ENCODE data around the gene SEMA5A.

GRCh38 chr5:9344751-9345240 lies 201.1 kb downstream of the SEMA5A start:
- TF ChIP-seq CTCF (IDR thresholded peaks at IDR 0.05) (no peak), POLR2AphosphoS5 (IDR thresholded peaks at IDR 0.05; ENCODE audit: low read depth, low read length) (no peak), SIN3A (IDR thresholded peaks at IDR 0.05; ENCODE audit: borderline replicate concordance, insufficient read depth, low read depth, low read length) (no peak)
